ENCODE data around the gene PUSL1.

GRCh38 chr1:1340185-1340584, 31.8 kb downstream of the PUSL1 start:
- no peak for TF ChIP-seq POLR2AphosphoS5 (IDR thresholded peaks at IDR 0.05; ENCODE audit: low read depth)
- TF ChIP-seq, protein P1, sequence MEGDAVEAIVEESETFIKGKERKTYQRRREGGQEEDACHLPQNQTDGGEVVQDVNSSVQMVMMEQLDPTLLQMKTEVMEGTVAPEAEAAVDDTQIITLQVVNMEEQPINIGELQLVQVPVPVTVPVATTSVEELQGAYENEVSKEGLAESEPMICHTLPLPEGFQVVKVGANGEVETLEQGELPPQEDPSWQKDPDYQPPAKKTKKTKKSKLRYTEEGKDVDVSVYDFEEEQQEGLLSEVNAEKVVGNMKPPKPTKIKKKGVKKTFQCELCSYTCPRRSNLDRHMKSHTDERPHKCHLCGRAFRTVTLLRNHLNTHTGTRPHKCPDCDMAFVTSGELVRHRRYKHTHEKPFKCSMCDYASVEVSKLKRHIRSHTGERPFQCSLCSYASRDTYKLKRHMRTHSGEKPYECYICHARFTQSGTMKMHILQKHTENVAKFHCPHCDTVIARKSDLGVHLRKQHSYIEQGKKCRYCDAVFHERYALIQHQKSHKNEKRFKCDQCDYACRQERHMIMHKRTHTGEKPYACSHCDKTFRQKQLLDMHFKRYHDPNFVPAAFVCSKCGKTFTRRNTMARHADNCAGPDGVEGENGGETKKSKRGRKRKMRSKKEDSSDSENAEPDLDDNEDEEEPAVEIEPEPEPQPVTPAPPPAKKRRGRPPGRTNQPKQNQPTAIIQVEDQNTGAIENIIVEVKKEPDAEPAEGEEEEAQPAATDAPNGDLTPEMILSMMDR (conservative IDR thresholded peaks at IDR 0.05; ENCODE audit: low read depth in 2 of 2): no peak
- TF ChIP-seq EZH2phosphoT487 (IDR thresholded peaks at IDR 0.05; ENCODE audit: unreplicated experiment): no peak
- no peak for TF ChIP-seq EZH2 (IDR thresholded peaks at IDR 0.05; ENCODE audit: low read depth, unreplicated experiment)
- TF ChIP-seq NANOG (IDR thresholded peaks at IDR 0.05; ENCODE audit: borderline replicate concordance): no peak
- TF ChIP-seq, protein P2, sequence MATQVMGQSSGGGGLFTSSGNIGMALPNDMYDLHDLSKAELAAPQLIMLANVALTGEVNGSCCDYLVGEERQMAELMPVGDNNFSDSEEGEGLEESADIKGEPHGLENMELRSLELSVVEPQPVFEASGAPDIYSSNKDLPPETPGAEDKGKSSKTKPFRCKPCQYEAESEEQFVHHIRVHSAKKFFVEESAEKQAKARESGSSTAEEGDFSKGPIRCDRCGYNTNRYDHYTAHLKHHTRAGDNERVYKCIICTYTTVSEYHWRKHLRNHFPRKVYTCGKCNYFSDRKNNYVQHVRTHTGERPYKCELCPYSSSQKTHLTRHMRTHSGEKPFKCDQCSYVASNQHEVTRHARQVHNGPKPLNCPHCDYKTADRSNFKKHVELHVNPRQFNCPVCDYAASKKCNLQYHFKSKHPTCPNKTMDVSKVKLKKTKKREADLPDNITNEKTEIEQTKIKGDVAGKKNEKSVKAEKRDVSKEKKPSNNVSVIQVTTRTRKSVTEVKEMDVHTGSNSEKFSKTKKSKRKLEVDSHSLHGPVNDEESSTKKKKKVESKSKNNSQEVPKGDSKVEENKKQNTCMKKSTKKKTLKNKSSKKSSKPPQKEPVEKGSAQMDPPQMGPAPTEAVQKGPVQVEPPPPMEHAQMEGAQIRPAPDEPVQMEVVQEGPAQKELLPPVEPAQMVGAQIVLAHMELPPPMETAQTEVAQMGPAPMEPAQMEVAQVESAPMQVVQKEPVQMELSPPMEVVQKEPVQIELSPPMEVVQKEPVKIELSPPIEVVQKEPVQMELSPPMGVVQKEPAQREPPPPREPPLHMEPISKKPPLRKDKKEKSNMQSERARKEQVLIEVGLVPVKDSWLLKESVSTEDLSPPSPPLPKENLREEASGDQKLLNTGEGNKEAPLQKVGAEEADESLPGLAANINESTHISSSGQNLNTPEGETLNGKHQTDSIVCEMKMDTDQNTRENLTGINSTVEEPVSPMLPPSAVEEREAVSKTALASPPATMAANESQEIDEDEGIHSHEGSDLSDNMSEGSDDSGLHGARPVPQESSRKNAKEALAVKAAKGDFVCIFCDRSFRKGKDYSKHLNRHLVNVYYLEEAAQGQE (IDR thresholded peaks at IDR 0.05; ENCODE audit: unreplicated experiment): no peak
- TF ChIP-seq ZNF331 (CRISPR knock-in tag; IDR thresholded peaks at IDR 0.05; ENCODE audit: low read depth): no peak
- TF ChIP-seq, protein P3, sequence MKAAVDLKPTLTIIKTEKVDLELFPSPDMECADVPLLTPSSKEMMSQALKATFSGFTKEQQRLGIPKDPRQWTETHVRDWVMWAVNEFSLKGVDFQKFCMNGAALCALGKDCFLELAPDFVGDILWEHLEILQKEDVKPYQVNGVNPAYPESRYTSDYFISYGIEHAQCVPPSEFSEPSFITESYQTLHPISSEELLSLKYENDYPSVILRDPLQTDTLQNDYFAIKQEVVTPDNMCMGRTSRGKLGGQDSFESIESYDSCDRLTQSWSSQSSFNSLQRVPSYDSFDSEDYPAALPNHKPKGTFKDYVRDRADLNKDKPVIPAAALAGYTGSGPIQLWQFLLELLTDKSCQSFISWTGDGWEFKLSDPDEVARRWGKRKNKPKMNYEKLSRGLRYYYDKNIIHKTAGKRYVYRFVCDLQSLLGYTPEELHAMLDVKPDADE (IDR thresholded peaks at IDR 0.05): no peak

Data from GM23338 (cell line).